ENCODE results near the gene CD47.

Gene CD47

DNA sequence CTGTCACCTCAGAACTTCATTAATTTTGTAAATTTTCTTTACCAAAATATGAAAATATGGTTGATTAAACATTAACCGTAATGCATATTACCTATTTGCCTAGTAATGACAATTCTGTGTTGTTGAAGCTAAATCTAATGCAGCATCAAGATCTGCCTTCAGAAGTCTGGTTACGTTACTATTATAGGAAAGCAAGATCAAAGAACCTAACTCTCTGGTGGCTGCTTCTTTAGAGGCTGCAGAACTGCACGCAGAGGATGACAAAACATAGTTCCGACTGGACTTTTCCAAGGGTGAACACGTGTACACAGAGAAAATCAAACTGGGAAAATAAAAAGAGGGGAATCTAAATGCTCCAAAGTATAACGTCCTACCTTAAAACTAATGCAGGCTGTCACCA is 20.5 kb downstream of the CD47 start:
- H3K4me3 ChIP-seq, result no peak overlapping the region
- no peaks in the 10 kb centered on the region for H3K27me3 ChIP-seq (ENCODE audit: low read depth)
- no peaks in the 10 kb centered on the region for H3K4me1 ChIP-seq
- no peak for DNase-seq (ENCODE audit: low spot score in 2 of 2)
- in situ Hi-C loops (cut with MboI; ENCODE audit: low sequenced_read_pairs), result no loop called here
- H3K9me3 ChIP-seq, result no peaks in the 10 kb centered on the region
- no peaks in the 10 kb centered on the region for H3K36me3 ChIP-seq (replicated peaks)

DNA sequence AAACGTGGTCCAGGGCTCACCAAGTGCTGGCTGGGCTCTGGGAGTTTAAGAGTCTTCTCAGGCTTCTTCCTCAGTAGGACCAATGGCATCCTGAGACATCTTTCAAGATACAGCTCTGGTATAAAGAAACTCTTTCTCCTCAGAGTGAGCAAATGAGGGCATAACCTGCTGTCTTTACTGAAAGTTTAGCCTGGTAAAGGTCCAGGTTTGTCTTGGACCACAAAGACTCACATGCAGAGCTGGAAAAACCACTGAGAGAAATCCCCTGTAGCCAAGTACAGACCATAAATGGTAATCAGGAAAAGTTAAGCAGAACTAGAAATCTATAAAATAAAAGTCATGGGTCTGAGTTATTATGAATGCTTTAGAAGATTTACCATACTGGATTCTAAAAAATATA is 23.1 kb downstream of the CD47 start:
- in situ Hi-C loops (cut with MboI; ENCODE audit: low sequenced_read_pairs), result no loop called here
- no peak for DNase-seq (ENCODE audit: low spot score in 2 of 2)
- Histone ChIP-seq H3K9me3 (no peaks in the 10 kb centered on the region), H3K4me3 (no peak overlapping the region), H3K27me3 (ENCODE audit: low read depth) (no peaks in the 10 kb centered on the region), H3K4me1 (no peaks in the 10 kb centered on the region), H3K36me3 (replicated peaks) (no peaks in the 10 kb centered on the region)

DNA sequence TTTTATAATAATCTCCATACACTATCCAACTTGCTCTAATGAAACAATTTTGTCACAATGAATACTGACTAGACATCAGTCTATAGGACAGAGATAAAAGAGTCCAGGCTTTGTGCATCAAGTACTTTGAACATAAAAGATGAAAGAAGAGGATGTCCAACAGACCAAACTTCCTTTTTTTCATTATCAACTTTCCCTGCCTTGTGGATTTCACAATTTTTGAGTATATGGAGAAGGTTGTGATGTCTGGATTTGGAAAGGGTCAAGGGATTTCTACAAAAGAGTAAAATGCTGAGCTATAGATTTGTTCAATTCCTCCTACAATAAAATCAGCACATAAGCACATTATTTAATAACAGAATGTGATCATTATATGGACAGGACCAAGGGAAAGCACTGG is 25.7 kb downstream of the CD47 start:
- H3K36me3 ChIP-seq (replicated peaks), result no peaks in the 10 kb centered on the region
- no peak overlapping the region for H3K4me3 ChIP-seq
- H3K9me3 ChIP-seq, result no peaks in the 10 kb centered on the region

DNA sequence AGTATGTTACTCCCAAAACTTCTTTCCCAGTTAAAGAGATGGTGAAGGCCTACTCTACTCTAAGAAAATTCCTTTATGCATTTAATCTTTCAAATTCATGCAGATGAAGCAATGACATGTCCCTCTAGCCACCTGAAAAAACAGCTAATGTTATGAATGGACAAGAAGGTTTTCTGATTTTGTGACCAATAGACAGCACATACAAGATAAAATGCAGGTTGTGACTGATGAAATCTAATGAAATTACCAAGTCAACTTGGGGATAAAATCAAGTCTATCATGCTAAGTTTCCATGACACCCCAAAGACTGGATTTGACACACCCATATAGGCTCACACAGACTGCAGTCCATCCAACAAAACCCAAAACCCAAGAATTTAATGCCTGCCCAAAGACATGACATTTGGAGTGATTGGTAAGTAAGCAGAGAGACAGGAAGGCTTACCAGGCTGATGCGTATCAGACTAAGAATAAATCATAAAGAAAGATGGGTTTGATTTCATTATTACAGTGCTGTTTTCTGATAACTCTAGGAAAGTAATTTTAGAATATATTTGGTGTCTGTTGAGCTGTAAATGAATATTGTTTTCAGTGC is 26.4 kb downstream of the CD47 start:
- H3K9me3 ChIP-seq, result no peaks in the 10 kb centered on the region
- H3K36me3 ChIP-seq (replicated peaks), result no peaks in the 10 kb centered on the region
- no peaks in the 10 kb centered on the region for H3K27me3 ChIP-seq (ENCODE audit: low read depth)
- DNase-seq (ENCODE audit: low spot score in 2 of 2), result no peak
- no peak overlapping the region for H3K4me3 ChIP-seq
- H3K4me1 ChIP-seq, result no peaks in the 10 kb centered on the region
- in situ Hi-C loops (cut with MboI; ENCODE audit: low sequenced_read_pairs), result no loop called here

More for the DNA sequence above, 25.7 kb downstream of the CD47 start:
- no peaks in the 10 kb centered on the region for H3K4me1 ChIP-seq
- in situ Hi-C loops (cut with MboI; ENCODE audit: low sequenced_read_pairs), result no loop called here
- no peak for DNase-seq (ENCODE audit: low spot score in 2 of 2)
- H3K27me3 ChIP-seq (ENCODE audit: low read depth), result no peaks in the 10 kb centered on the region

DNA sequence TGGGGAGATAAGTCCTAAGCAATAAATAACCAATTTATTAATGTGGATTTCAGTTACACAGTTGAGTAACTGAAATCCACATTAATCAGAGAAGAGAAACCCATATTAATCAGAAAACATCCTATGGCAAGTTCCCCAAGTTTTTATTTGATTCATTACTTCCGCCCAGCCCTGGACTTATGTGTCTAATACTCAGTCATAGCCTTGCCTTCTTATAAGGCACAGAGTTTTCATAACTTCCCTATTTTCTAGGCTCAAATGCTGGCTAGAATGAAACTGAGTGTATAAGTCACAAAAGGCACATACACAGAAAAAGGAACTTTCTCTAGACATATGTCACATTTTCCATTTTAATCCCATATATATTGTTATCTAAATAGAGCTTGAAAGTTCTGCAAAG is 28.8 kb downstream of the CD47 start:
- Histone ChIP-seq H3K4me3 (no peak overlapping the region), H3K27me3 (ENCODE audit: low read depth) (no peaks in the 10 kb centered on the region), H3K36me3 (replicated peaks) (0 out of 2 replicates have a peak, but pooled peaks cover 3% of the 10 kb centered on the region), H3K4me1 (peaks cover 8% of the 10 kb centered on the region), H3K9me3 (no peaks in the 10 kb centered on the region)
- in situ Hi-C loops (cut with MboI; ENCODE audit: low sequenced_read_pairs), result no loop called here
- DNase-seq (ENCODE audit: low spot score in 2 of 2), result no peak

DNA sequence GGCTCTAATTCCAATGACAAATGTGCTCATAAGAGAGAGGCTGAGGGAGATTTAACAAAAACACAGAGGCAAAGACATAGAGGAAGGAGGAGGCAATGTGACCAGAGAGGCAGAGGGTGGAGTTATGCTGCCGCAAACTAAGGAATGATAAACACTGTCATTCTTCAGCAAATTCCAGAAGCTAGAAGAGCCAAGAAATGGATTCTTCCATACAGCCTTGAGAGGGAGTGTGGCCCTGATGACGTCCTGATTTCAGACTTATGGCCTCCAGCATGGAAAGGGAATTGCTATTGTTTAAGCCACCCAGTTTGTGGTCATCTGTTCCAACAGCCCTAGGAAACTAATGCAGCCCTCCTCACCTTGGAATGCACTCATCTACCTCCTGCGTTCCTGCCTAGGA is 30.5 kb downstream of the CD47 start:
- no peak for DNase-seq (ENCODE audit: low spot score in 2 of 2)
- Histone ChIP-seq H3K4me1 (peaks cover 8% of the 10 kb centered on the region), H3K27me3 (ENCODE audit: low read depth) (no peaks in the 10 kb centered on the region), H3K9me3 (no peaks in the 10 kb centered on the region), H3K36me3 (replicated peaks) (0 out of 2 replicates have a peak, but pooled peaks cover 3% of the 10 kb centered on the region), H3K4me3 (no peak overlapping the region)
- in situ Hi-C loops (cut with MboI; ENCODE audit: low sequenced_read_pairs), result no loop called here

DNA sequence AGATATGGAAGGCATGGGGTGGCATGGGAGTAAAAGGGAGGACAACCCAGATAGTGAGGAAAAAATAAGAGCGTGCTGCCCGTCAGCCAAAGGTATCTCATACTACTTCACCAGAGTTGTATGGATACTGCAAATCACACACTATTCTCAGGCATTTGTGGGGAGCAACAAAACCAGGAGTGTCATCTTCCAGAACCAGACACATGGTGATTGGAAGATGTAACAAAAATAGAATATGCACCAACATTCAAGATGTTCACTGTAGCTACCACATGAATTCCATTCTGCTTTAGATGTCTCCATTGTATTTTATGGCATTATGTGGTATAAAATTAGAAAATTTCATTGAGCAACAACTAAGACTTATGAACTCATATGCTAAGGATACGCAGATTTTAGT is 34.9 kb downstream of the CD47 start:
- no peak for DNase-seq (ENCODE audit: low spot score in 2 of 2)
- H3K36me3 ChIP-seq (replicated peaks), result 0 out of 2 replicates have a peak, but pooled peaks cover 3% of the 10 kb centered on the region

DNA sequence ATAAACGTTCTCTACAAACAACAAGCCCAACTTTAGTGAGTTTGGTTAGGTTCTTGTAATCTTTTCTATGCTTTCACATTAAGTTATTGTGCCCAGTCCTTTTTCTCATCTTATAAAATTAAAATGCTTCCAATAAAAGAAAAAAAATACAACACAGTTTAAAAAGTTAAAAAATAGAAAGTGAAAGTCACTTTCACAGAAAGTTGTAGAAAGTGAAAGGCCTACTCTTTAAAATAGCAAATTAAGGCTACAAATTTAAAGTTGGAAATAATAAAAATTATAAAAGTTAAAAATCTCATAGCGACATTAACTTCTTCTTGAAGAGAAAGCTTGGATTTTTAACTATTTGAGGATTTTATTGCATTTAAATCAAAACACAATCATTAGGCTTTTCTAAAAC is 35.9 kb downstream of the CD47 start:
- no peak for DNase-seq (ENCODE audit: low spot score in 2 of 2)
- peaks cover 8% of the 10 kb centered on the region for H3K4me1 ChIP-seq
- H3K36me3 ChIP-seq (replicated peaks), result 0 out of 2 replicates have a peak, but pooled peaks cover 3% of the 10 kb centered on the region
- no peaks in the 10 kb centered on the region for H3K27me3 ChIP-seq (ENCODE audit: low read depth)
- no peaks in the 10 kb centered on the region for H3K9me3 ChIP-seq
- in situ Hi-C loops (cut with MboI; ENCODE audit: low sequenced_read_pairs), result no loop called here
- no peak overlapping the region for H3K4me3 ChIP-seq

More for the DNA sequence above, 34.9 kb downstream of the CD47 start:
- no peaks in the 10 kb centered on the region for H3K9me3 ChIP-seq
- no peaks in the 10 kb centered on the region for H3K27me3 ChIP-seq (ENCODE audit: low read depth)
- no peak overlapping the region for H3K4me3 ChIP-seq
- in situ Hi-C loops (cut with MboI; ENCODE audit: low sequenced_read_pairs), result no loop called here
- H3K4me1 ChIP-seq, result peaks cover 8% of the 10 kb centered on the region

DNA sequence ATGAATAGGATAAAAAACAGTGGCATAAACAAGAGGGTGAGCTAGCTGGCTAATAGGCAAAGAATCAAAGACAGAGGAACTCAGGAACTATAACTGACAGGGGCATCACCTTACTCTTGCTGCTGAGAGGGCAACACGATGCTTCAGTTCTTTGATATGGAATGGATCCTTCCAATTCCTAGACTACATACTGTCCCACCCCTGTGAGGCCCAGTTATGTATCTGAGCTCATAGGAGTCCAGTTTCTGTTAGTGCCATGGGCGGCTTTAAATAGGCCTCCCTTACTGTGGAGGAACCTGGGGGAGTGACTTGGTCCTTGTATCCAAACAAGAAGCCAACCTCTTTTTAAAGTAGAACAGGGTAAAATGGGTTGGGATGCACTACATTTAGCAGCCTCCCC is 37.3 kb downstream of the CD47 start:
- in situ Hi-C loops (cut with MboI; ENCODE audit: low sequenced_read_pairs), result no loop called here
- Histone ChIP-seq H3K36me3 (replicated peaks) (0 out of 2 replicates have a peak, but pooled peaks cover 3% of the 10 kb centered on the region), H3K4me3 (no peak overlapping the region), H3K4me1 (peaks cover 6% of the 10 kb centered on the region; the same call in 1 of the 2 replicates), H3K9me3 (no peaks in the 10 kb centered on the region), H3K27me3 (ENCODE audit: low read depth) (no peaks in the 10 kb centered on the region)
- DNase-seq (ENCODE audit: low spot score in 2 of 2), result no peak

DNA sequence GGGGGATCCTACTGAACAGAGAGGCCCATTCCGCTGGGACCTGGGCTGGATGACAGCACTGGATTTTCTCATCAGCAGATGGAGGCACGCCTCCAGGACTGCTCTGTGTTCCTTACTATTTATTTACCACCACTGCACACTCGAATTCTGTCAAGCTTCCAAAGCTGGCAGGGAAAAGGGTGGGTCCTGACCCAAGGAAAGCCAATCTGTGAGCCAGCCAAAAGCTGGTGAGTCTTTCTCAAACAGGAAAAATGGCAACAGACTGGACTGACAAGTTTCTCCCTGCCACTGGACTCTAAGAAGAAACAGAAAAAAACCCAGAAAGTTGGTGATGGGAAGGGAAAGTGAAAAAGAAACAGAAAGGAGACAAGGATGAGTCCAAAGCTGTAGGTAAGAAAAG is 37.8 kb downstream of the CD47 start:
- in situ Hi-C loops (cut with MboI; ENCODE audit: low sequenced_read_pairs), result no loop called here
- Histone ChIP-seq H3K36me3 (replicated peaks) (0 out of 2 replicates have a peak, but pooled peaks cover 3% of the 10 kb centered on the region), H3K27me3 (ENCODE audit: low read depth) (no peaks in the 10 kb centered on the region), H3K4me3 (no peak overlapping the region), H3K4me1 (0 out of 2 replicates have a peak, but pooled peaks cover 3% of the 10 kb centered on the region), H3K9me3 (no peaks in the 10 kb centered on the region)
- DNase-seq (ENCODE audit: low spot score in 2 of 2), result no peak

DNA sequence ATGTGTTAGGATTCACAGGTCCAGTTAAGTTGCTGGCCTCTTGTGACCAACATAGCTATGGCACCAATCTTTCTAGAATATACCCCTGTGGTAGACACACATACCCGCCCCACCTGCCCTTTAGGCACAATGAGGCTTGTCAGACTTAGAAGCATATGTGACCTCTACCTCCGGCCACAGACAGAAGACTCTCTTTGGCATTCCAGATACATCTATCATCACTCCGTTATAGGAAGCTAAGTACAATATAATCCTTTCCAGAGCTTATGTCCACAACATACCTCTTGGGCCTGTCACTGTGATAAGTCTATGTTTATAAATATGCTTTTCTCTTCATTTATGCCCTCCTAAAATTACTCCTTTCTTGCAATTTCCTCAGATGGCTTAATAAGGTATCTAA is 39.8 kb downstream of the CD47 start:
- no peak overlapping the region for H3K4me3 ChIP-seq
- H3K36me3 ChIP-seq (replicated peaks), result no peaks in the 10 kb centered on the region
- DNase-seq (ENCODE audit: low spot score in 2 of 2), result no peak
- H3K9me3 ChIP-seq, result no peaks in the 10 kb centered on the region
- H3K4me1 ChIP-seq, result 0 out of 2 replicates have a peak, but pooled peaks cover 3% of the 10 kb centered on the region
- in situ Hi-C loops (cut with MboI; ENCODE audit: low sequenced_read_pairs), result no loop called here
- H3K27me3 ChIP-seq (ENCODE audit: low read depth), result no peaks in the 10 kb centered on the region

DNA sequence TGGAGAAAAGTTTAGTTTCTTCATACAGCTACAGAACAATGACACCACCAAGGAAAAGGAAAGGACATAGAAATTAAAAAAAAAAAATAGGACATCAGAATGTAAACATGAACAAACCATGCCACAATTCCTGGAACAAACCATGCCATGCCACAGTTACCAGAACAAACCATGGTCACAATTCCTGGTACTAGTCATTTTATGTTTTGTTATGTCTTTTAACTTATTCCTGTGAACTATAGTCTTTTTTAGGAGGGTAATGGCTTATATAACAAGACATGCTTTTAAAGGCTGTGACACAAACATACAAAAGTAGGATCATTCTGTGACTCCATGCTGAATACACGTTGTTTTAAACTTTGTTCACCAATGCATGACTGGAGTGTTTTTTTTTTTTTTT is 42.8 kb downstream of the CD47 start:
- H3K36me3 ChIP-seq (replicated peaks), result no peaks in the 10 kb centered on the region

DNA sequence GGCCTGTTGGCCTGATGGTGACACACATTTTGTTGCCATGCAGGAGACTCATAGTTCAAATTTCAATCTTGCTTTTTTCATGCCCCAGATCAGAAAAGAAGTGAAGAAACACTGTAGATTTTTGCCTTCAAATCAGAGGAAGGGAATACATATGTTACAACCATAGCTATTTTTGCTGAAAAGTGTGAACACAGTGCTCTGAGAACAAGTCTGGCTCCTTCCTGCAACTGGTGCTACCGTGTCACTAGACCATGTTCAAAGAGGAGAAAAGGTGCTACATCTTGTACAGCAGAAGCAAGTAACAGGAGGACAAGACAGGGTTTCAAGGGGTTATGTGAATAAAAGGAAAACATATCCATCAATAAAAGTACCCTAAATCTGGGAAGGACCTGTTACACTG is 44.6 kb downstream of the CD47 start:
- no peak for DNase-seq (ENCODE audit: low spot score in 2 of 2)
- Histone ChIP-seq H3K9me3 (no peaks in the 10 kb centered on the region), H3K36me3 (replicated peaks) (no peaks in the 10 kb centered on the region; the same call in 1 of the 2 replicates), H3K4me3 (no peak overlapping the region), H3K4me1 (0 out of 2 replicates have a peak, but pooled peaks cover 3% of the 10 kb centered on the region), H3K27me3 (ENCODE audit: low read depth) (no peaks in the 10 kb centered on the region)
- in situ Hi-C loops (cut with MboI; ENCODE audit: low sequenced_read_pairs), result no loop called here

More for the DNA sequence above, 42.8 kb downstream of the CD47 start:
- Histone ChIP-seq H3K4me3 (no peak overlapping the region), H3K27me3 (ENCODE audit: low read depth) (no peaks in the 10 kb centered on the region), H3K9me3 (no peaks in the 10 kb centered on the region), H3K4me1 (0 out of 2 replicates have a peak, but pooled peaks cover 3% of the 10 kb centered on the region)
- in situ Hi-C loops (cut with MboI; ENCODE audit: low sequenced_read_pairs), result no loop called here
- DNase-seq (ENCODE audit: low spot score in 2 of 2), result no peak

DNA sequence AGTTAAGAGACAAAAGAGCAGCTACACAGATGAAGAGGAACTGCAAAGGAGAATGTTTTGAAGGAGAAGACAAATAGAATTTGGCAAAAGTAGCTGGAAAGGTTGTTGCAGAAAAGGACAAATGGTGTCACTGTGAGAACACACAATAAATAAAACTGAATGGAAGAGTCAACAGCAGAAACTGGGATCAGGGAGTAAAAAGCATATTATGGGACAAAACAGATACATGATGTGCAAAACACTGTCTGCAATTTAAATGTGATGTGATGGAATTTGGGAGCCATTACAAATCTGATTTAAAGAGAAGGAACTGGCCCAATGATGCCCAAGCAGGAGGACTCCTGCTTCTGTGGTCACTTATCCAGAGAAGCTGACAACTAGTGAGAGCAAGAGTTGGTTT is 46.1 kb downstream of the CD47 start:
- 0 out of 2 replicates have a peak, but pooled peaks cover 3% of the 10 kb centered on the region for H3K4me1 ChIP-seq
- no peak overlapping the region for H3K4me3 ChIP-seq
- H3K36me3 ChIP-seq (replicated peaks), result no peaks in the 10 kb centered on the region; the same call in 1 of the 2 replicates
- DNase-seq (ENCODE audit: low spot score in 2 of 2), result no peak
- in situ Hi-C loops (cut with MboI; ENCODE audit: low sequenced_read_pairs), result no loop called here
- H3K27me3 ChIP-seq (ENCODE audit: low read depth), result no peaks in the 10 kb centered on the region
- H3K9me3 ChIP-seq, result no peaks in the 10 kb centered on the region

DNA sequence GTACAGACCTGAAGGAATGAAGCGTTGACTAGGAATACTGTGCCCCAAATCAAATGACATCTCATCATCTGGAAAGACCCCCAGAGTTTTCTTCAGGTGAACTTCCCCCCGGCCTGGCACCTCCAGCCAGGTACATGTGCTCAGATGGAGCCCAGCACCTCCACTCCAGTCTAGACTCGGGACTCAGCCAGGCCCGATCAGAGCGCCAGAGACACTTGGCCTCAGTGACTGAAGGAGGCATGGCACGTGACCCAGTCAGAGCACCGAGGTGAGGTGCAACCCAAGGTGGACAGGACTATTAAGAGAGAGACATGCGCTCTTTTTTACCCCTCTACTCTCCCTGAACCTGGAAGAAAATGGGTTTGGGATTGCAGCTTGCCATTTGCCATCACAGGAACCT is 48.5 kb downstream of the CD47 start:
- in situ Hi-C loops (cut with MboI; ENCODE audit: low sequenced_read_pairs), result no loop called here

More for the DNA sequence above, 48.5 kb downstream of the CD47 start:
- no peaks in the 10 kb centered on the region for H3K4me1 ChIP-seq
- no peaks in the 10 kb centered on the region; the same call in 1 of the 2 replicates for H3K36me3 ChIP-seq (replicated peaks)
- no peak for DNase-seq (ENCODE audit: low spot score in 2 of 2)
- H3K4me3 ChIP-seq, result no peak overlapping the region
- no peaks in the 10 kb centered on the region for H3K9me3 ChIP-seq
- H3K27me3 ChIP-seq (ENCODE audit: low read depth), result no peaks in the 10 kb centered on the region

Measured in HAP-1 (cell line).